Fibroblast of mammary gland (primary cell): ENCODE results near the gene MTHFR.

Source experiments
- DNase-seq: peaks from one replicate; pipeline ENCODE4 v3.0.0-alpha.2; 2010; ENCODE audit warnings: low read depth
- H3K4me3 ChIP-seq: 2 replicates; pipeline ENCODE4 v1.5.1; 2011; ENCODE audit warnings: low read depth, mild to moderate bottlenecking, low read length, moderate library complexity; ENCODE audit not compliant: control insufficient read depth
- CTCF ChIP-seq: conservative IDR thresholded peaks from 2 replicates; pipeline ENCODE4 v1.5.1; 2011; ENCODE audit warnings: low read depth, low read length, inconsistent platforms; ENCODE audit not compliant: control insufficient read depth, insufficient read depth

The MTHFR gene

GRCh38 chr1:11847667-11848372, 42.1 kb upstream of the MTHFR start, which contains the start of gene NPPA:
Gene NPPA, minus strand, starts transcription at chr1:11847783. Its CDS starts 99 bp downstream, at chr1:11847684.
- H3K4me3 ChIP-seq: no peak within 1 kb of the TSS
- DNase-seq: peak; percentile 29
- TF ChIP-seq CTCF: no peak

GRCh38 chr1:11845641-11846335, 40.0 kb upstream of the MTHFR start:
- no peak for TF ChIP-seq CTCF

GRCh38 chr1:11842154-11843041, 36.6 kb upstream of the MTHFR start:
- no peak for TF ChIP-seq CTCF
- DNase-seq: no peak
- H3K4me3 ChIP-seq: no peak overlapping the region

More at GRCh38 chr1:11845641-11846335, 40.0 kb upstream of the MTHFR start:
- H3K4me3 ChIP-seq: no peak overlapping the region
- DNase-seq: peak; percentile 24

- no peak for TF ChIP-seq CTCF
- H3K4me3 ChIP-seq: no peak overlapping the region
- DNase-seq: no peak
Observed at GRCh38 chr1:11841245-11842153, 35.7 kb upstream of the MTHFR start.

- no peak for DNase-seq
- TF ChIP-seq CTCF: no peak
Observed at GRCh38 chr1:11839727-11840705, 34.3 kb upstream of the MTHFR start.

More at GRCh38 chr1:11839727-11840705, 34.3 kb upstream of the MTHFR start:
- no peak overlapping the region for H3K4me3 ChIP-seq
